ENCODE measurements around the gene BRCC3. TPM values are rescaled to one million over a fixed set of nuclear protein-coding genes. Genes with fewer than 3 reads are reported as not detected.

BRCC3 gene
- total RNA-seq, 1 experiment from 2014 or later: 10.1 TPM

DNA sequence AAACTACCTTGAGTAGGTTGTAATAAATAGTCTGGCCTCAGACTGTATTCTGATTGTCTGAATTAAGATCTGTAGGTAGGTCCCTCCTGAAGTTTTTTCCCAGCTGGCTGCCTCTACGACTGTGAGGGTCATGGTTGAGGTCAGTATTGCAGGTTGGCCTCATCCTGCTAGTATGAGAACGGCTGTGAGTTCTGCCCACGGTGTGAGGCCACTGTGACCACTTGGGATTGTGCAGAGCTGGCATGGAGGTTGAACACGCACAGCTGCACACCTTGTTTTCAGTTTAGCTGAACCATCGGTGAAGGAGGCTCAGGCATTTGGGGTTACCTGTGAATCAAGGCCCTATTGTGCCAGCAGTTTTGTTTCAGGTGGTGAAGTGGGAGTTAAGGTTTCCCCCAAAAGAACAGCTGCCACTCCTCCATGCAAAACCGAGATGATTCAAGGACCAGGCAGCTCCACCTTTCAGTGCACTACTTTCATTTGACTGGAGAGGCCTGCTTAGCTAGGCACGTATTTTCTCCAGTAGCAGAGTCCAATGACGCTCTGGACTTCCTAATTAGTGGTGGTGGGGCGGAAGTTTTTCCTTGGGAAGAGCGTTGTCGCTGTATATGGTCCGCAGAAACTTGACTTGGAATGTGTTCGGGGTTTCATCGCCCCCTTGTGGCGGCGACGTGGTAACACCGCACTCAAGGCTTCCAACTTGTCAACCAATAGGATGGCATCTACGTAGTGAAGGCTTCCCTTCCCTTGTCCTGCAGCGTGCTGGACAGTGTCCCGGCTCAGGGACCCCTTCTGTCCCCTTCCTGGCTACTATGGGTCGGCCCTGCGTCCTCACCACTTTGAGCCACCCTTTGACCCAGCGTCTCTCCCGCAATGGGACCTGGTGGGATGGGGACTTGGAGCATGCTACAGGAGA lies 14.2 kb upstream of the BRCC3 start:
- DNase-seq (ENCODE audit: low read depth): peak; percentile 54

- DNase-seq (ENCODE audit: low read depth): no peak
These were observed 9.5 kb upstream of the BRCC3 start for GRCh38 chrX:155061760-155062159.

DNA sequence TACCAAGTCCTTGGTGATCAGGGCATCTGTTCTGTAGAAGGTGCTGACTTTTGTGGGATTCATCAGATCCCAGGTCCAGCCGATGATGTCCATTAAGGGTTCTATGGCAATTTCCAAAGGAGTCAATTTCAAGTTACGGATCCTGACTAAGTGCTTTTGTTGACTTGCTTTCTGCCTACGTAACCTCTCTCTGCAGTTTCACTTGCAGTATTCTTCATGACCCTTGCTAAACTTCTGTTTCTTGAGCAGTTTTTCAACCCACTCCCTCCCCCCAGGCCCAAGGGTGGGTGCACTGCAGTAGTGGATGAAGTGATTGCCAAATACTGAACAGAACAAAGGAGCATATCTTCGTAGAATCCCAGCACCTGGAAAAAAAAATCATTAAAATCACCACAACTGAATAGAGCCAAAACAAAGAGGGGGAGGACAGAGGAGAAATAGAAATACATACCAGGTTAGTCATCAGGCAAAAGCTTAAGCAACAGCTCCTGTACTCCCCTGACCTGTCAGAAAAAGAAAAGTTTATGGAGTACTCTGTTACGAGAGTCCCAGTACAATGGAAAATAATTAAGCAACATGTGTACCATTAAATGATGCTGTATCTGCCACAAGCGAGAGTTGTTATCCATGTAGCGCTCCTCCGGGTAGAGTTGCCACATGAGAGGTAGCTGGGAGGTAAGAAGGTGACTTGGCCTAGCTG lies 6.1 kb upstream of the BRCC3 start:
- DNase-seq (ENCODE audit: low read depth): peak; percentile 6

DNA sequence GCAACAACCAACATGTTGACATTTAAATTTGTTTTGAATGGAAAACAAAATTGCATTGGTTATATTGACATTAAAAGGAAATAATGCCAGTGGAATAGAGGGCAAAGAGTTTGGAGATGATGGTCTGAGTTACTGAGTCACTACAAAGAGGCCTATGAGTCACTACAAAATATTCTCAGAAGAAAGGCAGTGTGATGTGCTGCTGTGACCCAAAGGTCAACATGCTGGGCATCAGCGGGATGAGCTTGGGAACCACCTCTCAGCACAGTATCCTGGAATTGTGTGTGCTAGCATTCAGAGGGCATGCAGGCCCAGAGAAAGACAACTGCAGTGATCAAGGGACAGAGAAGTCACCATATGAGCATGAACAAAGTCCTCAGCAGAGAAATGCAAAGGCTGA lies 3.1 kb upstream of the BRCC3 start:
- DNase-seq (ENCODE audit: low read depth): peak; percentile 55

GRCh38 chrX:155069414-155069813 lies 1.9 kb upstream of the BRCC3 start:
- no peak for DNase-seq (ENCODE audit: low read depth)

DNA sequence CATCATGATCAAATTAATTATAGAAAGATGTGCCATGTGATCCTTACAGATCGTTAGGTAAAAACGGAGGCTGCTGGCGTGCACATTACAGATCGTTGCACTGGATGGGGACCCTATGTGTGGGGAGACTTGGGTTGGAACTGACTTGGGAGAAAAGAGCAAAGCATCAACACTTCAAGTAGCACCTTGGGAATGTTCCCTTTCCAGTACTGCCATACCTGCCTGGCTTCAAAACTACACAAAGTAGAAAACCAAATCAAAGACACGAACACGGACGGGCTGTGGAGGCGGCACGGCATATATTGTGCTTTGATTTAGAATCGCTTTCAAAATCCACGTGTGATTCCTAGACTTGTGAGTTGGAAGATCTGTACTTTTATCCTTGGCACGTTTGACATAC lies 1.3 kb upstream of the BRCC3 start:
- DNase-seq (ENCODE audit: low read depth): no peak

- no peak for DNase-seq (ENCODE audit: low read depth)
These were observed 689 bp upstream of the BRCC3 start for GRCh38 chrX:155070663-155070974.

- DNase-seq (ENCODE audit: low read depth): no peak
These were observed 479 bp downstream of the BRCC3 start for GRCh38 chrX:155071694-155072280.

GRCh38 chrX:155086202-155086840 lies 15.0 kb downstream of the BRCC3 start:
- DNase-seq (ENCODE audit: low read depth): peak; percentile 42

- DNase-seq (ENCODE audit: low read depth): no peak
These were observed 15.8 kb downstream of the BRCC3 start for GRCh38 chrX:155086961-155087735.

GRCh38 chrX:155094468-155095061 lies 23.3 kb downstream of the BRCC3 start:
- peak; percentile 4 for DNase-seq (ENCODE audit: low read depth)

DNA sequence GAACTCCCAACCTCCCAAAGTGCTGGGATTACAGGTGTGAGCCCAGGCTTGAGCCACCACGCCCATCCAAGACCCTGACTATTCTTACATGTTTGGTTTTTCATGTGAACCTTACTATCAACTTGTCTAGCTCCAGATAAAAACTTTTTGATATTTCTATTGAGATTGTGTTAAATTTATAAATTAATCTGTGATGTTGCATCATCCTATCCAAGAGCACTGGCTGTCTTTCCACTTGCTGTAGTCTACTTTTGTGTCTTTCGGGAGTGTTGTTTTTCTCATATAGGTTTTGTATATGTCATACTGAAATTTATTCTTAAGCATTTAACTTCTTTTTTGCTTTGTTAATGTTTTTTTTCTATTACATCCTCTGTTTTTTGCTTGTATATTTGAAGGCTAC lies 34.6 kb downstream of the BRCC3 start:
- no peak for DNase-seq (ENCODE audit: low read depth)

- no peak for DNase-seq (ENCODE audit: low read depth)
These were observed 37.1 kb downstream of the BRCC3 start for GRCh38 chrX:155108427-155108826.

GRCh38 chrX:155112171-155112570 lies 40.9 kb downstream of the BRCC3 start:
- no peak for DNase-seq (ENCODE audit: low read depth)

GRCh38 chrX:155113097-155113496 lies 41.8 kb downstream of the BRCC3 start:
- no peak for DNase-seq (ENCODE audit: low read depth)

DNA sequence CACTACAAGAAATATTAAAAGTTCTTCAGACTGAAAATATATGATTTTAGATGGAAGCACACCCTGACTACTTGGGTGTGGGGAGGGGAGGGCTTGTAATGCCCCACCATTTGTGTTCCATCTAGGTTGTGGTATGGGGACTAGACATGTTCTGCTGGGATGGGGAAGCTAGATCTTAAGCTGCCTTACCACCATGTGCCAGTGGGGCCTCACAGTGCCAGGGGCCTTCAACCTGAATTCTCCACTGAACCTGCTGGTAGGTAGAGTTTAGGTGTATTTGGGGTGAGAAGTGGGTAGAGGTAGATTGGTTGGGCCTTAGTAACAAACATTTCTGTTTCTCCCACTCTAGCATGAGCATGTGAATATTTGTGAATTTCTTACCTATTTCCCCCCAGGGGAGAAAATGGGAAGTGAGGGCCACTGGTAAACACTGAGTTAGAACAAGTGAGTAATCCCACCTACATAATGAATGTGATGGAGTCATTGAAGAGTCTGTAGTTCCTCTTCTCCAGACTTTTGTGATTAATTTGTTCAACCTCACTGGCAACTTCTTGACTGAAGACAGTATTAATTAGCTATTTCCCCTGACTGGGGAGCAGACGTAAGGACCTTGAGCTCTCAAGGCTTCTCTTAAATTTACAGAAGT lies 44.0 kb downstream of the BRCC3 start:
- DNase-seq (ENCODE audit: low read depth): no peak

- no peak for DNase-seq (ENCODE audit: low read depth)
These were observed 56.2 kb downstream of the BRCC3 start for GRCh38 chrX:155127465-155127864.

- DNase-seq (ENCODE audit: low read depth): no peak
These were observed 56.6 kb downstream of the BRCC3 start for GRCh38 chrX:155127940-155128339.

DNA sequence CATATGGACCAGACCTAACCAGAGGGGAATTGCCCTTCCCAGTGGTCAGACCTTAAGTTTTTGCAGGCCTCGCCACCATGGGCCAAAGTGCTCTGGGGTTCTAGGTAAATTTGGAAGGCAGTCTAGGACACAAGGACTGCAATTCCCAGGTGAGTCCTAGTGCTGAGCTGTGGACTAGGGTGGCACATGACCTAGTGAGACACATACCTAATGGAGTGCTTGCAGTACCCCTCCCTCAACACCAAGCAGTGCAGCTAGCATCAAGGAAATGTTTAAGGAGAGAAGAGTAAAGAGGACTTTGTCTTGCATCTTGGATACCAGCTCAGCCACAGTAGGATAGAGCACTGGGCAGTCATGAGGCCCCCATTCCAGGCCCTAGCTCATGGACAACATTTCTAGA lies 60.8 kb downstream of the BRCC3 start:
- no peak for DNase-seq (ENCODE audit: low read depth)

DNA sequence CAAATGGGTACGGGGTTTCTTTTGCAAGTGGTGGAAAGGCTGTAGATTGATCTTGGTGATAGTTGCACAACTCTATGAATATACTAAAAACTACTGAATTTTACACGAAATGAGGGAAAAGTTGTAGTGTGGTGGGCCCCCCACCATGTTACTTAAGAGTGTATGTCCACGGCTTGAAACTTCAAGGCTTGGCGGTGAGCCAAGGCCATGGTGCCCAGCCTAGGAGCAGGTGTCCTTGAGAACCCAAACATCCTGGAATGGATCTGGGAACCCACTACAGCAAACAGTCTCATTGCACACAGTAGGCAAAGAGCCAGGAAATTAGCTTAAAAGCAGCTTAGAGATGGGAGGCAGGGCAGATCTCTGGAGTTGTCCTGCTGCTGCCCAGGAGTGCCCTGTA lies 62.9 kb downstream of the BRCC3 start:
- no peak for DNase-seq (ENCODE audit: low read depth)

All from Daoy (cell line).